HG03520 (cell line): ENCODE results near the gene TOR4A.
"Not testable (repeated sequence)": the region's sequence is repeated elsewhere in the genome, so short reads cannot be mapped to it uniquely, and the experiment has no call there.

Experiments
- ATAC-seq: cut with Tn5 transposase; IDR thresholded peaks from one replicate; pipeline ENCODE4 v1.9.1; 2021; ENCODE audit warnings: mild to moderate bottlenecking, moderate library complexity; ENCODE audit not compliant: unreplicated experiment

TOR4A gene

DNA sequence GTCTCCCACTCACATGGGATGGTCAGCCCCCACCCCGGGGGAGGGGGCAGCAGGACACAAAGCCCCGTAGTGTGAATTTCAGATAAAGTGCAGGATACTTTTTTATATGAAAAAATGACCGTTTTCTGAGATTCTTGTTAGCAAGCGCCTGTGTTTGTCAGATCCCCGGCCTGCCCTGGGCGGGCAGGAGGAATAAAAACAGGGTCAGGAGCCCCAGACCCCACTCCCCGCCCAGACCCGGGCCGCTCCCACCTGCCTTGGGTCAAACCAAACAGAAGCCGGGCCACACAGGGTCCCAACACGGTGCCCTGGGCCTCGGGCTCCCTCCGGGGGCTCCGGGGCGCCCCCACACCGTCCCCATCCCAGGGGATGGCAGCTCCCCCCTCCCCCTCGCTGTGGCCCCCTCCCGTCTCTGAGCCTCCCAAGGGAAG lies 38.1 kb downstream of the TOR4A start:
- no peak for ATAC-seq

GRCh38 chr9:137316012-137316981 lies 38.8 kb downstream of the TOR4A start:
- no peak for ATAC-seq

- ATAC-seq = no peak
Measured at GRCh38 chr9:137317021-137317717, 39.6 kb downstream of the TOR4A start.

DNA sequence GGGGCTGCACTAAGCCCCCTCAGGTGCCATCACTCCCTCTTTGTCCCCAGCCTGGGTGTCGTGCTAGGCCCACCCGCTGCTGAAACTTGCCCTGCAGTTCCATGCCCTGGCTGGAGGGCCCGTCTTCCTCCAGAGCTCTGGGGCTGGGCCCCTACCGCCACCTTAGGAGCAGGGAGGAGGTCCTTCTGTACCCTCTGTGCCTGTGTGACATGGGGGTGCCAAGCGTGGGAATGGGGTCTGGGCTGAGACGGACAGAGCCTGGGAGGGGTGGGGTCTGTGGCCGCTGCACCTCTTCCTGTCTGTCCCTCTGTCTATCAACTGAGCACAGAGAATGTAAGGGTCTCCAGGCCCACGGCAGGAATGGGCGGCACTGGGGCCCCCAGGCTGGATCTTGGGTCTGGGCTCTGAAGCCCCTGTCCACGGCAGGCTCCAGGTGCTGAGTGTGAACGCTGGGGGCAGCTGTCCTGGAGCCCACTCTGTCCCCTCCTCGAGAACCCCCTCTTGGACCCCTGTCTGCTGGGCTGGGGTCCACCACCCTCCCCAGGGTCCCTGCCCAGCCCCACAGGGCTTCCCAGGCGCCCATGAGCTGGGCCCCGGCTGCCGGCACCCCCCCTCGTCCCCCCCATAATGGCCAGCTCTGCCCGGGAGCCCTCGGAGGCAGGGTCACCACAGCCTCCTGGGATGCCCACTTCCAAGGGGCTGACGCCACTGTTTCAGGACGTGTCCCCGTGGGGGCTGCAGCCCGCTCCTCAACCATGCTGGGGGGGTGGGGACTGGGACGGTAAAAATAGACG lies 40.4 kb downstream of the TOR4A start:
- no peak for ATAC-seq

DNA sequence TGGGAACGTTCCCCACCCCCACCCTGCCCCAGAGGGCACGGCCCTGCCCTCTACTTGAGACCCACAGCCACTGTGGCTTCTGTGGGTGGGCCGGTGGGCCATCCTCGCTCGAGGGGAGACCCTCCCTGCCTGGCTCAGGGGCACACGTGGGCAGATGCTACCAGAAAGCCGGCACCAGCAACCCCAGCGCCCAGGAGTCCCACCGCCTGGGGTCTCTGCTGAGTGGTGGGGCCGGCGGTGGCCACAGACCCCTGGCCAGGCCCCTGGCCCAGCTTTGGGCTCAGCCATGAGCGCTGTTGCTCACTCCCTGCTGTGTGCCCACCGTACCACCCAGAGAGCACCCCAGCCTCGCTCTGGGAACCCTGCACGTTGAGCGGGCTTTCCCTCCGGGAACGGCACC lies 41.1 kb downstream of the TOR4A start:
- no peak for ATAC-seq

DNA sequence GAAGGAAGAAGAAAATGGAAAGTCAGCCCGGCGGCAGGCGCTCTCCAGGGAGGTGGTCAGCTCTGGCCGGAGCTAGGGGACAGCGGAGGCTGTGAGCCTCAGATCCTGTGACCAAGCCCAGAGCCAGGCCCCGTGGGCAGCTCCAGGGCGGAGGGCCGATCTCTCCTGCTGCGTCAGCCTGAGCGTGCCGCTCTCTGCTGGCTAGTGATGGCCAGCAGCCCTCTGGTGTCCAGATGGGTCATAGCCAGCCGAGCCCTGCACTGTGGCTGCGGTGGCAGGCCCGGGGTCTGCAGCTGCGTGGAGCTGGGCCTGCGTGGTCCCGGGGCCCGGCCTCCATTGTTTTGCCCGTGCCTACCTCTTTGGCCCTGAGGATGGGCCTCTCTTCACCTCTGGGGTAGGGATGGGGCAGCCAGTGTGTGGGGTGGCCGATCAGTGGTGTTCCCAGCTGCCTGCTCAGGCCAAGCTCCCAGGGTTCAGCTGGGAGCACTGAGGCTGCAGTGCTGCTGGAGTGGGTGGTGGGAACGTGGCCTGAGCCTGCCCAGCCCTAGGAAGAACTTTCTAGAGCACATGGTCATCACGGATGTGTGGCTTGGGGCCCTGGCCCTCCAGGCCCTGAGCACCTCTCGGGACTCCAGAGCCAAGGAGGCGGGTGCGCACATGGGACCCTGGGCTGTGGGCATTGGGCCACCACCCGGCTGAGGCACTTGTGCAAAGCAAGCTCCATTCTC lies 41.6 kb downstream of the TOR4A start:
- no peak for ATAC-seq

DNA sequence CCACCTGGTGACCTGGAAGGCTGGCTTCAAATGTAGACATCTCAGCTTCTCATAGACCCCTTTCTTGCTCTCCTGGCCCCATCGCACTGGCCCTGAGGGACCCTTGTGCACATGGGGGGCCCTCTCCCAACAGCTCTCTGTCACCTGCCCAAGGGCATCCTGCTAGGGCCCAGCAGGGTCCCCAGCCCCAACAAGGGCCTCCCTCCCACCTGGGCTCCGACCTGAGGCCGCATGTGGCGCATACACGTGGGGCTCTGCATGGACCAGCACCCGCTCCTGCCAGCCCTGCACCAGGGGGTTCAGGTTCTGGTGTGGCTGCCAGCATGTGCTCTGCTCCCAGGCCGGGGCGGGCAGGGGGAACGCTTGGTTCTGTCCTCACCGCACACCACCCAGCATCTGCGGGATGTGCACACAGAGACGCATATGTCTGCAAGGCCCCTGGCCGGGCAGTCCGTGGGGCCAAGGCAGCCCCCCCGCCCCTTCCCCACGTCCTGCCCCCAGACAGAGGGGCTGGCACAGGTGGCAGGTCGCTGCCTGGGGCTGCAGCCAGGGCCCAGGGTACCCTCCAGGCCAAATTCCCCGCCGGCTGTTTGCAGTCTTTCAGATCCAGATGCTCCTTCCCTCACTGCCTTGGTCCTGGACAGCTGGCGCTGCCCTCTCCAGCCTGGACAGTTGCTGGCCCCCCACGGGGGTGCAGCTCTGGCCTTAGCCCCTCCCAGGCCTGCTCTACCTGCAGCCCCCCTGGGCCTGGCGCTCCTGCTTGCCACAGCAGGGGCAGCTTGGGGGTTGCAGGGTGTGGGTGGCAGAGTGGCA lies 42.4 kb downstream of the TOR4A start:
- no peak for ATAC-seq

- ATAC-seq = no peak
Measured at GRCh38 chr9:137320555-137321384, 43.2 kb downstream of the TOR4A start.

DNA sequence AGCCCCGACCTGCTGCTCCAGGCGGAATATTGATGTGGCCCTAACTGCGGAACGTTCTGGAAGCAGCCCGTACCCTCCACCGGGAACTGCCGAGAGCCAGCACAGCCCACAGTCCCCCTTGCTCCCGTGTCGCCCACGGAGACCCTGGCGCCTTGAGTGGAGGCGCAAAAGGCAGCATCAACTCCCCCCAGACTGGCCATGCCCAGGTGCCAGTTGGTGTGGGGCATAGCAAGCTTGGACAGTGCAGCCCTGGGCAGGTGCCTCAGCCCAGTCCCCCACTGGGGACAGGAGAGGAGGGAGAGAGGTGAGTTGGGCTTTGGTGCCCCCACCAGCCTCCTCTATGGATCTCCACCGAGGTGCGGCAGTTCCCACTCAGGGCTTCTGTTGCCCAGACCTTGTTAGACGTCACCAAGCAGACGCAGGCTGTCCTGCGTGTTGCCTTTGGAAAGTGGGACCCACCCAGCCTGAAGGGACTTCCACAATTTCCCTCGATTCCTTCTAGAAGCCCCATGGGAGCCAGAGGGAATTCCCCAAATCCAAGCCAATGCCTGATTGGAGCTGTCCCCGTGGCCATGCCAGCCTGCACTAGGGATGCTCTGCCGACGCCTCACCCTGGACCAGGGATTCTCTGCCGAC lies 44.3 kb downstream of the TOR4A start:
- no peak for ATAC-seq

DNA sequence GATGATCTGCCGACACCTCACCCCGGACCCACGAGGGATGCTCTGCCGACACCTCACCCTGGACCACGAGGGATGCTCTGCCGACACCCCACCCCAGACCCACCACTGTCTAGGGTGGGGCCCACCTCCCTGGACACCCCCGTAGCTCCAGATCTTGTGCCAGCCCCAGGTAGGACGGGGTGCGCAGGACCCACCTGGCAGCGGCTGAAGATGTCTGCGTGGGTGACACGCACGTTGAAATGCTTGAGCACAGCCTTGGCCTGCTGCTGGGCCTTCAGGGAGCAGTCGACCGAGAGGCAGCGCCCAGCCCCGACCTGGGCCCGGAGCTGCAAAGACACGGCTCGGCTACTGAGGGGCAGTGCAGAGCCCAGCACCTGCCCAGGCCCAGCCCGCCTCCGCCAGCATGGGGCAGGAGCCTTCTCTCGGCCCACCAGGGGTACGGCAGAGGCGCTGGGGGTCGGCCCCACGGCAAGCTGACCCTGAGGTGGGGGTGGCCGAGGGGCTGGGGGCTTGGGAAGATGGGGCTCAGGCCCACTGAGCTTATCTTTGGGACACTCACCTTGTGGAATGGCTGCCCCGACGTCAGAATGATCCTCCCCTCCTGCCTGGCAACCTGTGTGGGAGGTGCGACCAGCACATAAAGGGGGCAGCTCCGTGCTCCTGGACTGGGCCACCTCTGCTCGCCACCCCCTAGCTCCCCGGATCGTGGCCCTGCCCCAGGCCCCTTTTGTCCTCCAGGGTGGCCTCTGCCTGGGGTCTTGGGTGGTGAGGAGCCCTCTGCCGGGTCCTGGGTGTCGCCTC lies 46.2 kb downstream of the TOR4A start:
- no peak for ATAC-seq

DNA sequence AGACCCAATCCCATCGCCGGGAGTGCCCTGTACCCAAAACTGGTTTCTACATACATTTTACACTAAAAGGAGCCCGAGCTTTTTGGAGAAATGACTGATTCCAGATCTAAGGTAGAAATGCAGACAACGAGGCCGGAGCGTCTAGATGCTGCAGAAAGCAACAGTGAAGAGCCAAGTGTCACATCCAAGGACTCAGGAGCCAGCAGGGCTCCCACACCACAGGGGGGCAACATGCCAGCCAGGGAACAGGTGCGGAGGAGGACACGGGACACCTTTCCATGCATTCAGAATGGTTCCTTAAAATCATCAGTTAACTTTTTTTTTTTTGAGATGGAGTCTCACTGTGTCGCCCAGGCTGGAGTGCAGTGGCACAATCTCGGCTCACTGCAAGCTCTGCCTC lies 47.6 kb downstream of the TOR4A start:
- no peak for ATAC-seq

- no peak for ATAC-seq
Measured at GRCh38 chr9:137325799-137326198, 48.3 kb downstream of the TOR4A start.

DNA sequence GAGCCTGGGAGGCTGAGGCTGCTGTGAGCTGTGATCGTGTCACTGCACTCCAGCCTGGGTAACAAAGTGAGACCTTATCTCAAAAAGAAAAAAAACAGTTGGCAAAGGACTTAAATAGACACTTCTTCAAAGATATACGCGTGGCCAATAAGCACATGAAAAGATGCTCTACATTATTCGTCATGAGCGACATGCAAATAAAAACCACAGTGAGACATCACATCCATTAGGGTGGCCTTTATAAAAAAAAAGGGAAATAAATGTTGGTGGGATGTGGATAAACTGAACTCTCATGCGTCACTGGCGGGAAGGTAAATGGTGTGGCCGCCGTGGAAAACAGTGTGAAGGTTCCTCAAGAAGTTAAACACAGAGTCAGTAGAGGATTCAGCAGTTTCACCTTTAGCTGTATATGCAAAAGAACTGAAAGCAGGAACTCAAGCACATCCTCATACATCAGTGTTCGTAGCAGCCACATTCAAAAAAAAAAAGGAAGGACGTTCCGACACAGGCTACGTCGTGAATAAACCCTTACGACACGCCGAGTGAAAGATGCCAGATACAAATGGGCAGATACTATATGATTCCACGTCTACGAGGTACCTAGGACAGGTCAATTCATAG lies 49.0 kb downstream of the TOR4A start:
- no peak for ATAC-seq

GRCh38 chr9:137327641-137328550 lies 50.4 kb downstream of the TOR4A start:
- not testable (repeated sequence) for ATAC-seq

DNA sequence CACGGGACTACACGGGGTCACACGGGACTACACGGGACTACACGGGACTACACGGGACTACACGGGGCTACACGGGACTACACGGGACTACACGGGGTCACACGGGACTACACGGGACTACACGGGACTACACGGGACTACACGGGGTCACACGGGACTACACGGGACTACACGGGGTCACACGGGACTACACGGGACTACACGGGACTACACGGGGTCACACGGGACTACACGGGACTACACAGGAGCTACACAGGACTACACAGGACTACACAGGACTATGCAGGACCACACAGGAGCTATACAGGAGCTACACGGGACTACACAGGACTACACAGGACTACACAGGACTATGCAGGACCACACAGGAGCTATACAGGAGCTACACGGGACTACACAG lies 52.1 kb downstream of the TOR4A start:
- ATAC-seq = not testable (repeated sequence)

GRCh38 chr9:137330689-137331088 lies 53.2 kb downstream of the TOR4A start:
- ATAC-seq = no peak
